K562 (cell line): ENCODE data around the gene MAPK13. TPM values are rescaled to one million over a fixed set of nuclear protein-coding genes. Genes with fewer than 3 reads are reported as not detected.

Experiments used
- ADNP ChIP-seq: fragments of 200-800 bp; sonication (Bioruptor generic); IDR thresholded peaks from 2 replicates; pipeline ENCODE4 v1.6.1; 2016; ENCODE audit warnings: missing genetic modification characterization, missing compliant biosample characterization
- BMI1 ChIP-seq: fragments of 150-350 bp; IDR thresholded peaks from 2 replicates; pipeline ENCODE4 v1.6.1; 2014; ENCODE audit warnings: low read length
- HSF4 ChIP-seq: fragments of 250-450 bp; sonication (Bioruptor Pico); IDR thresholded peaks from 2 replicates; pipeline ENCODE4 v2.1.2; 2022; ENCODE audit warnings: mild to moderate bottlenecking, moderate library complexity, borderline replicate concordance
- LARP7 ChIP-seq: fragments of 450-650 bp; IDR thresholded peaks from 2 replicates; pipeline ENCODE4 v1.6.1; 2016
- MECOM ChIP-seq: fragments of 250-450 bp; sonication (Bioruptor Pico); IDR thresholded peaks from 2 replicates; pipeline ENCODE4 v1.8.0; 2022; ENCODE audit warnings: inconsistent platforms
- PURB ChIP-seq: sonication (generic); formaldehyde crosslinking; IDR thresholded peaks from 2 replicates; pipeline ENCODE4 v1.9.0; 2021; ENCODE audit warnings: low read depth, mild to moderate bottlenecking, missing genetic modification reagents
- RBFOX2 ChIP-seq: fragments of 200-400 bp; formaldehyde crosslinking; IDR thresholded peaks from 2 replicates; pipeline ENCODE4 v1.6.1; 2017; ENCODE audit warnings: low read depth, mild to moderate bottlenecking, low read length, moderate library complexity
- SIN3A ChIP-seq, 2 experiments: fragments of 150-350 bp in 1 of 2; IDR thresholded peaks; 2 replicates each; pipeline ENCODE4 v1.6.1; 2011 to 2016; ENCODE audit warnings: borderline replicate concordance in 2 of 2, low read depth in 2 of 2, low read length in 2 of 2, mild to moderate bottlenecking in 2 of 2, moderate library complexity in 2 of 2; ENCODE audit not compliant: control insufficient read depth in 1 of 2
- SMARCA4 ChIP-seq: fragments of 450-650 bp; IDR thresholded peaks from 2 replicates; pipeline ENCODE4 v1.6.1; 2016
- SMARCC2 ChIP-seq: fragments of 450-650 bp; IDR thresholded peaks from 2 replicates; pipeline ENCODE4 v1.6.1; 2017; ENCODE audit warnings: antibody characterized with exemption, moderate library complexity, mild to moderate bottlenecking, low read depth
- TEAD1 ChIP-seq, 2 experiments: fragments of 450-650 bp in 1 of 2; sonication (generic) in 1 of 2; formaldehyde crosslinking; IDR thresholded peaks; 2 replicates each; pipeline versions ENCODE4 v1.4.0 to v1.8.0; 2020 to 2022; ENCODE audit warnings: mild to moderate bottlenecking in 2 of 2, missing genetic modification reagents in 1 of 2
- ZBTB2 ChIP-seq: fragments of 450-650 bp; IDR thresholded peaks from 2 replicates; pipeline ENCODE4 v1.6.1; 2016; ENCODE audit warnings: antibody characterized with exemption
- ZMIZ1 ChIP-seq, 2 experiments: fragments of 150-350 bp in 1 of 2; IDR thresholded peaks; 2 replicates each; pipeline ENCODE4 v1.6.1; 2012 to 2016; ENCODE audit warnings: low read depth in 2 of 2, low read length in 2 of 2, mild to moderate bottlenecking in 1 of 2, moderate library complexity in 1 of 2
- ZNF354B ChIP-seq: fragments of 250-450 bp; sonication (Bioruptor Pico); IDR thresholded peaks from 2 replicates; pipeline ENCODE4 v1.4.0; 2020
- ZNF384 ChIP-seq: IDR thresholded peaks from 2 replicates; pipeline ENCODE4 v1.6.1; 2012; ENCODE audit warnings: low read depth, low read length, improper control_type of control experiment
- ZNF431 ChIP-seq: sonication (generic); formaldehyde crosslinking; IDR thresholded peaks from 2 replicates; pipeline ENCODE4 v1.8.0; 2022; ENCODE audit warnings: mild to moderate bottlenecking, missing genetic modification reagents
- polyA plus RNA-seq, 8 experiments: library from polyadenylated mRNA; depleted of rRNA in 4 of 8; stranded (reverse) in 5 of 8; unstranded in 3 of 8; fragments of >200 nt; fragmentation: Nextera tagmentation in 2 of 8; fragmentation: Illumina TruSeq in 1 of 8; extraction: Ambion mirVana in 2 of 8; extraction: Trizol in 1 of 8; gene quantifications; 2 replicates each; pipeline versions ENCODE4 v1.2.1 to v1.2.3, GENCODE V29; 2011 to 2014; ENCODE audit warnings: inconsistent platforms in 1 of 8, missing spikeins in 1 of 8
- total RNA-seq, 7 experiments: library from RNA; depleted of rRNA in 6 of 7; stranded (reverse); fragments of >200 nt in 6 of 7; fragmentation: Illumina TruSeq in 2 of 7; extraction: Trizol in 2 of 7; gene quantifications; 2 replicates each; pipeline versions ENCODE4 v1.2.1 to v1.2.3, GENCODE V29; 2011 to 2021; ENCODE audit warnings: low replicate concordance in 1 of 7
- TF ChIP-seq, protein P1 (sequence below): fragments of 250-450 bp; sonication (Bioruptor Pico); IDR thresholded peaks from 2 replicates; pipeline ENCODE4 v1.8.0; 2021; ENCODE audit warnings: moderate library complexity, mild to moderate bottlenecking, inconsistent platforms
- TF ChIP-seq, protein P2 (sequence below): fragments of 250-450 bp; sonication (Bioruptor Pico); IDR thresholded peaks from 2 replicates; pipeline ENCODE4 v1.4.0; 2020; ENCODE audit warnings: borderline replicate concordance
- TF ChIP-seq, protein P3 (sequence below): sonication (generic); formaldehyde crosslinking; IDR thresholded peaks from 2 replicates; pipeline ENCODE4 v1.8.0; 2022; ENCODE audit warnings: mild to moderate bottlenecking, missing genetic modification reagents, borderline replicate concordance

Gene MAPK13
- total and polyA plus RNA-seq, 9 of the 15 experiments (the other 6 are each of a cell fraction or from before 2014, with no cell fraction given), result 0.03 to 2.3 (median 0.48) TPM; not detected in 1

DNA sequence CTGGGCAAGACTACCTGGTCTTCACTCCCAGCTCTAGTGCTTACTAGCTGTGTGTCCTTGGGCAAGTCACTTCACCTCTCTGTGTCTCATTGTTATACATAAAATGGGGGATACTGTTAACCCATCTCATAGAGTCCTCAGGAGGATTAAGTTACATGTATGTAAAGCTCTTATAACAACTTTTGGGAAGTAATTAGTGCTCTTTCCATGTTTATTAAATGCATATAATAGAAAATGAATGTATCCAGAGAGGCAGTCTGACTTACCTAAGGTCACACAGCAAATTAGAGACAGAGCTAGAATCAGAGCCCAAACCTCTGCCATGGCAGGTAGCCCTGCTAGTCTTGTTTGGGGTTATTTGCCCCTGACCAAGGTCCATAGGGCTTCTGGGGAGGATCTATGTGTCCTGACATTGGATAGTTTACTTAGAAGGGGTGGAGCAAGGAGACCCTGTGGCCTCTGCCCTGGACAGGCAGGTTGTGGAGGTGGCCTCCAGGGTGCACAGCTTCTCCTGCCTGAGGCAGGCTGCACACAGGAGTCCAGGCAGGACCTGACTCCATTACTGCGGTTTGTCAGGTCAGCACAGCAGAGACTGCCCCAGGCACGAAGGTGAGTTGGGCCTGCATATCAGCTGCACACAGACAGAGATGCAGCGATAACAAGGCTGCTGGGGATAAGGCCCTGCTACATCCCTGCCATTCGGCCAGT, 8.4 kb upstream of the MAPK13 start (continued):
- TF ChIP-seq MECOM (CRISPR knock-in tag) (no peak), SIN3A (IDR thresholded peaks at IDR 0.05; ENCODE audit: borderline replicate concordance in 2 of 2, control insufficient read depth in 1 of 2, low read depth in 2 of 2, low read length in 2 of 2) (no peak), ZMIZ1 (IDR thresholded peaks at IDR 0.05; ENCODE audit: low read depth in 2 of 2, low read length in 2 of 2) (peak in 1 of 2 experiments; percentile 43; a peak in 1 of 4 replicates), ZNF384 (no peak), RBFOX2 (no peak), ZNF354B (CRISPR knock-in tag) (no peak), ADNP (peak; percentile 74; the same call in 1 of the 2 replicates), SMARCA4 (peak; percentile 71), TEAD1 (CRISPR knock-in tag; IDR thresholded peaks at IDR 0.05) (no peak), ZBTB2 (0 out of 2 replicates have a peak, but pooled peaks have one; percentile 33), HSF4 (CRISPR knock-in tag) (no peak), ZNF431 (CRISPR knock-in tag) (no peak), SMARCC2 (no peak; the same call in 1 of the 2 replicates), LARP7 (no peak), BMI1 (no peak), PURB (CRISPR knock-in tag) (no peak)
- TF ChIP-seq, protein P1, sequence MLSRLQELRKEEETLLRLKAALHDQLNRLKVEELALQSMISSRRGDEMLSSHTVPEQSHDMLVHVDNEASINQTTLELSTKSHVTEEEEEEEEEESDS (CRISPR knock-in tag), result no peak
- TF ChIP-seq, protein P2, sequence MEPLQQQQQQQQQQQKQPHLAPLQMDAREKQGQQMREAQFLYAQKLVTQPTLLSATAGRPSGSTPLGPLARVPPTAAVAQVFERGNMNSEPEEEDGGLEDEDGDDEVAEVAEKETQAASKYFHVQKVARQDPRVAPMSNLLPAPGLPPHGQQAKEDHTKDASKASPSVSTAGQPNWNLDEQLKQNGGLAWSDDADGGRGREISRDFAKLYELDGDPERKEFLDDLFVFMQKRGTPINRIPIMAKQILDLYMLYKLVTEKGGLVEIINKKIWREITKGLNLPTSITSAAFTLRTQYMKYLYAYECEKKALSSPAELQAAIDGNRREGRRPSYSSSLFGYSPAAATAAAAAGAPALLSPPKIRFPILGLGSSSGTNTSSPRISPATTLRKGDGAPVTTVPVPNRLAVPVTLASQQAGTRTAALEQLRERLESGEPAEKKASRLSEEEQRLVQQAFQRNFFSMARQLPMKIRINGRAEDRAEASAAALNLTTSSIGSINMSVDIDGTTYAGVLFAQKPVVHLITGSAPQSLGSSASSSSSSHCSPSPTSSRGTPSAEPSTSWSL (CRISPR knock-in tag), result no peak
- TF ChIP-seq, protein P3, sequence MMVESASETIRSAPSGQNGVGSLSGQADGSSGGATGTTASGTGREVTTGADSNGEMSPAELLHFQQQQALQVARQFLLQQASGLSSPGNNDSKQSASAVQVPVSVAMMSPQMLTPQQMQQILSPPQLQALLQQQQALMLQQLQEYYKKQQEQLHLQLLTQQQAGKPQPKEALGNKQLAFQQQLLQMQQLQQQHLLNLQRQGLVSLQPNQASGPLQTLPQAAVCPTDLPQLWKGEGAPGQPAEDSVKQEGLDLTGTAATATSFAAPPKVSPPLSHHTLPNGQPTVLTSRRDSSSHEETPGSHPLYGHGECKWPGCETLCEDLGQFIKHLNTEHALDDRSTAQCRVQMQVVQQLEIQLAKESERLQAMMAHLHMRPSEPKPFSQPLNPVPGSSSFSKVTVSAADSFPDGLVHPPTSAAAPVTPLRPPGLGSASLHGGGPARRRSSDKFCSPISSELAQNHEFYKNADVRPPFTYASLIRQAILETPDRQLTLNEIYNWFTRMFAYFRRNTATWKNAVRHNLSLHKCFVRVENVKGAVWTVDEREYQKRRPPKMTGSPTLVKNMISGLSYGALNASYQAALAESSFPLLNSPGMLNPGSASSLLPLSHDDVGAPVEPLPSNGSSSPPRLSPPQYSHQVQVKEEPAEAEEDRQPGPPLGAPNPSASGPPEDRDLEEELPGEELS, result no peak
